ENCODE measurements around the gene EFCAB9. TPM values are rescaled to one million over a fixed set of nuclear protein-coding genes. Genes with fewer than 3 reads are reported as not detected.

The EFCAB9 gene
- total RNA-seq, 1 donor from 2014 or later: not detected

GRCh38 chr5:172235827-172236736 lies 42.1 kb downstream of the EFCAB9 start:
- intact Hi-C loops (cut with micrococcal nuclease): loop anchor here (5.0 kb wide), 1 partner anchor 46 kb away; the partner anchor contains the start of gene UBTD2

- intact Hi-C loops (cut with micrococcal nuclease): loop anchor here (5.0 kb wide), 1 partner anchor 44 kb away; the partner anchor contains the start of gene UBTD2
These were observed 44.4 kb downstream of the EFCAB9 start for GRCh38 chr5:172238334-172238733.

GRCh38 chr5:172243302-172243701 lies 49.3 kb downstream of the EFCAB9 start:
- intact Hi-C loops (cut with micrococcal nuclease): no loop called here

- intact Hi-C loops (cut with micrococcal nuclease): no loop called here
These were observed 51.1 kb downstream of the EFCAB9 start for GRCh38 chr5:172245046-172245445.

GRCh38 chr5:172245703-172246125 lies 51.7 kb downstream of the EFCAB9 start:
- intact Hi-C loops (cut with micrococcal nuclease): no loop called here

GRCh38 chr5:172248637-172249036 lies 54.7 kb downstream of the EFCAB9 start:
- intact Hi-C loops (cut with micrococcal nuclease): no loop called here

- intact Hi-C loops (cut with micrococcal nuclease): no loop called here
These were observed 57.4 kb downstream of the EFCAB9 start for GRCh38 chr5:172251419-172251818.

- intact Hi-C loops (cut with micrococcal nuclease): no loop called here
These were observed 58.5 kb downstream of the EFCAB9 start for GRCh38 chr5:172252501-172252900.

Other genes with a start within 250 kb of the EFCAB9 start
- 31.1 and 33.6 TPM in 2 replicates for gene FBXW11, start 187.5 kb upstream of the EFCAB9 start, total RNA-seq
- gene STK10, start 5.9 kb upstream of the EFCAB9 start, total RNA-seq: 277 and 281 TPM in 2 replicates
- 11.1 and 11.8 TPM in 2 replicates for gene UBTD2, start 89.6 kb downstream of the EFCAB9 start, total RNA-seq

Data from T-helper 2 cell treated with Interferon-gamma antibody and Interleukin-4, amounts not matched to agents 100 ng/mL and 5 ng/mL, for 36 hours (primary cell).